HG03139 (cell line): Measurements from ENCODE around the gene CNIH2.

Experiments used
- ATAC-seq: cut with Tn5 transposase; IDR thresholded peaks from one replicate; pipeline ENCODE4 v1.9.1; 2021; ENCODE audit not compliant: unreplicated experiment

The CNIH2 gene

GRCh38 chr11:66329165-66329673, 51.2 kb downstream of the CNIH2 start:
- no peak for ATAC-seq

GRCh38 chr11:66330931-66331330, 53.0 kb downstream of the CNIH2 start:
- ATAC-seq, result no peak

GRCh38 chr11:66331542-66332370, 53.8 kb downstream of the CNIH2 start:
- no peak for ATAC-seq

- no peak for ATAC-seq
These were observed 54.6 kb downstream of the CNIH2 start for GRCh38 chr11:66332371-66333219.

GRCh38 chr11:66333220-66333877, 55.4 kb downstream of the CNIH2 start:
- no peak for ATAC-seq
